Measurements from ENCODE around the gene FGD3. TPM values are rescaled to one million over a fixed set of nuclear protein-coding genes. Genes with fewer than 3 reads are reported as not detected.

Gene FGD3
- total RNA-seq, 1 donor from 2014 or later = 0.09 TPM

- Histone ChIP-seq H3K27ac (ENCODE audit: low read depth, low read length) (no peak overlapping the region), H3K4me2 (ENCODE audit: low read length) (no peak overlapping the region), H3K4me1 (ENCODE audit: insufficient read depth, low read length) (no peaks in the 10 kb centered on the region), H3K9me3 (ENCODE audit: insufficient read depth, low read depth, low read length) (no peaks in the 10 kb centered on the region), H3K36me3 (ENCODE audit: insufficient read depth, low read length) (no peaks in the 10 kb centered on the region), H3K27me3 (ENCODE audit: insufficient read depth, low read length) (no peaks in the 10 kb centered on the region), H3K9ac (ENCODE audit: low read length) (no peak overlapping the region), H4K20me1 (ENCODE audit: insufficient read depth, low read length) (no peaks in the 10 kb centered on the region), H3K4me3 (ENCODE audit: insufficient read depth, low read depth, low read length) (no peak overlapping the region), H3K79me2 (ENCODE audit: insufficient read depth, low read length) (no peaks in the 10 kb centered on the region), H2AFZ (ENCODE audit: low read depth, low read length) (no peak overlapping the region)
- no peak for FAIRE-seq
- Mint-ChIP-seq H3K36me3 (ENCODE audit: low read depth, unreplicated experiment) (no peaks in the 10 kb centered on the region), H3K9me3 (ENCODE audit: unreplicated experiment) (peaks cover 7% of the 10 kb centered on the region), H3K4me3 (ENCODE audit: unreplicated experiment) (no peak overlapping the region), H3K27ac (ENCODE audit: unreplicated experiment) (no peak overlapping the region), H3K4me1 (ENCODE audit: low read depth, unreplicated experiment) (peaks cover 3% of the 10 kb centered on the region), H3K27me3 (ENCODE audit: low read depth, unreplicated experiment) (peaks cover 10% of the 10 kb centered on the region)
- no peak for DNase-seq (ENCODE audit: low read depth)
- TF ChIP-seq EZH2 (IDR thresholded peaks at IDR 0.05; ENCODE audit: insufficient read depth, low read length) = no peak
- no peak for TF ChIP-seq CTCF (IDR thresholded peaks at IDR 0.05; ENCODE audit: insufficient read depth, low read depth, low read length)
Measured at GRCh38 chr9:93050231-93050630, 102.9 kb downstream of the FGD3 start.

- no peak overlapping the region for H3K4me2 ChIP-seq (ENCODE audit: low read length)
- DNase-seq (ENCODE audit: low read depth) (peak; percentile 12), FAIRE-seq (no peak)
- peaks cover 3% of the 10 kb centered on the region for H3K9me3 Mint-ChIP-seq (ENCODE audit: unreplicated experiment)
- H4K20me1 ChIP-seq (ENCODE audit: insufficient read depth, low read length) = no peaks in the 10 kb centered on the region
- TF ChIP-seq CTCF (IDR thresholded peaks at IDR 0.05; ENCODE audit: insufficient read depth, low read depth, low read length) (no peak), EZH2 (IDR thresholded peaks at IDR 0.05; ENCODE audit: insufficient read depth, low read length) (no peak)
- no peak overlapping the region for H3K4me3 Mint-ChIP-seq (ENCODE audit: unreplicated experiment)
- H3K9ac ChIP-seq (ENCODE audit: low read length) = no peak overlapping the region
- H3K4me3 ChIP-seq (ENCODE audit: insufficient read depth, low read depth, low read length) = no peak overlapping the region
- H3K27me3 ChIP-seq (ENCODE audit: insufficient read depth, low read length) = no peaks in the 10 kb centered on the region
- no peak overlapping the region for H3K27ac ChIP-seq (ENCODE audit: low read depth, low read length)
- H3K27ac Mint-ChIP-seq (ENCODE audit: unreplicated experiment) = no peak overlapping the region
- no peaks in the 10 kb centered on the region for H3K9me3 ChIP-seq (ENCODE audit: insufficient read depth, low read depth, low read length)
- peaks cover 3% of the 10 kb centered on the region for H3K4me1 Mint-ChIP-seq (ENCODE audit: low read depth, unreplicated experiment)
- no peaks in the 10 kb centered on the region for H3K36me3 ChIP-seq (ENCODE audit: insufficient read depth, low read length)
- H3K4me1 ChIP-seq (ENCODE audit: insufficient read depth, low read length) = no peaks in the 10 kb centered on the region
- H3K79me2 ChIP-seq (ENCODE audit: insufficient read depth, low read length) = no peaks in the 10 kb centered on the region
- H3K27me3 Mint-ChIP-seq (ENCODE audit: low read depth, unreplicated experiment) = peaks cover 16% of the 10 kb centered on the region
- H2AFZ ChIP-seq (ENCODE audit: low read depth, low read length) = no peak overlapping the region
- no peaks in the 10 kb centered on the region for H3K36me3 Mint-ChIP-seq (ENCODE audit: low read depth, unreplicated experiment)
Measured at GRCh38 chr9:93051680-93052089, 104.4 kb downstream of the FGD3 start.

GRCh38 chr9:93052791-93053540, 105.6 kb downstream of the FGD3 start:
- H3K9me3 ChIP-seq (ENCODE audit: insufficient read depth, low read depth, low read length) = no peaks in the 10 kb centered on the region
- Mint-ChIP-seq H3K27me3 (ENCODE audit: low read depth, unreplicated experiment) (peaks cover 23% of the 10 kb centered on the region), H3K9me3 (ENCODE audit: unreplicated experiment) (peaks cover 3% of the 10 kb centered on the region), H3K4me1 (ENCODE audit: low read depth, unreplicated experiment) (peaks cover 3% of the 10 kb centered on the region), H3K36me3 (ENCODE audit: low read depth, unreplicated experiment) (no peaks in the 10 kb centered on the region), H3K4me3 (ENCODE audit: unreplicated experiment) (no peak overlapping the region), H3K27ac (ENCODE audit: unreplicated experiment) (no peak overlapping the region)
- TF ChIP-seq CTCF (IDR thresholded peaks at IDR 0.05; ENCODE audit: insufficient read depth, low read depth, low read length) = no peak
- no peaks in the 10 kb centered on the region for H4K20me1 ChIP-seq (ENCODE audit: insufficient read depth, low read length)
- no peak overlapping the region for H2AFZ ChIP-seq (ENCODE audit: low read depth, low read length)
- FAIRE-seq (no peak), DNase-seq (ENCODE audit: low read depth) (no peak)
- H3K79me2 ChIP-seq (ENCODE audit: insufficient read depth, low read length) = no peaks in the 10 kb centered on the region
- H3K9ac ChIP-seq (ENCODE audit: low read length) = no peak overlapping the region
- H3K27ac ChIP-seq (ENCODE audit: low read depth, low read length) = no peak overlapping the region
- no peak overlapping the region for H3K4me3 ChIP-seq (ENCODE audit: insufficient read depth, low read depth, low read length)
- no peaks in the 10 kb centered on the region for H3K4me1 ChIP-seq (ENCODE audit: insufficient read depth, low read length)
- H3K36me3 ChIP-seq (ENCODE audit: insufficient read depth, low read length) = no peaks in the 10 kb centered on the region
- H3K27me3 ChIP-seq (ENCODE audit: insufficient read depth, low read length) = no peaks in the 10 kb centered on the region
- no peak overlapping the region for H3K4me2 ChIP-seq (ENCODE audit: low read length)

Data from astrocyte (in vitro differentiated cells and primary cell).